COLO668 (cell line): ENCODE data around the gene GET3.

ENCODE experiments used
- DNase-seq: peaks from one replicate; lab custom pipeline; 2025; ENCODE audit not compliant: unreplicated experiment; lab: John Stamatoyannopoulos, UW

The GET3 gene

GRCh38 chr19:12750851-12751250 is 13.6 kb downstream of the GET3 start:
- DNase-seq: no peak

GRCh38 chr19:12751635-12752034 is 14.3 kb downstream of the GET3 start, which contains the start of gene BEST2:
Gene BEST2 (plus strand): TSS chr19:12751791. CDS start chr19:12752593, 802 bp downstream.
- DNase-seq: no peak

- no peak for DNase-seq
Observed at GRCh38 chr19:12752056-12752781, 14.9 kb downstream of the GET3 start.

- no peak for DNase-seq
Observed at GRCh38 chr19:12754465-12755196, 17.3 kb downstream of the GET3 start.

GRCh38 chr19:12756150-12756883 is 19.0 kb downstream of the GET3 start:
- DNase-seq: no peak

- peak; percentile 79 for DNase-seq
Observed at GRCh38 chr19:12757544-12758274, 20.4 kb downstream of the GET3 start.

GRCh38 chr19:12759686-12760085 is 22.4 kb downstream of the GET3 start:
- no peak for DNase-seq

- DNase-seq: no peak
Observed at GRCh38 chr19:12763100-12763499, 25.8 kb downstream of the GET3 start.

- no peak for DNase-seq
Observed at GRCh38 chr19:12764698-12765097, 27.4 kb downstream of the GET3 start.

- peak; percentile 60 for DNase-seq
Observed at GRCh38 chr19:12766051-12766521, 28.8 kb downstream of the GET3 start.

GRCh38 chr19:12767150-12767549 is 29.9 kb downstream of the GET3 start:
- no peak for DNase-seq

GRCh38 chr19:12767666-12768065 is 30.4 kb downstream of the GET3 start:
- no peak for DNase-seq

- DNase-seq: peak; percentile 94
Observed at GRCh38 chr19:12769689-12770088, 32.4 kb downstream of the GET3 start.

- no peak for DNase-seq
Observed at GRCh38 chr19:12770922-12771321, 33.6 kb downstream of the GET3 start.

GRCh38 chr19:12772323-12772722 is 35.0 kb downstream of the GET3 start:
- no peak for DNase-seq

- no peak for DNase-seq
Observed at GRCh38 chr19:12773571-12773970, 36.3 kb downstream of the GET3 start.

GRCh38 chr19:12774588-12775555 is 37.6 kb downstream of the GET3 start, which contains the start of gene HOOK2:
Gene HOOK2 (minus strand): TSS chr19:12775552. CDS start chr19:12775449, 103 bp downstream.
- DNase-seq: peak; percentile 99

- DNase-seq: peak; percentile 87
Observed at GRCh38 chr19:12777217-12778016, 40.1 kb downstream of the GET3 start.
